GM19351 (cell line): ENCODE data around the gene ARMC9.
"Not testable (repeated sequence)": the region's sequence is repeated elsewhere in the genome, so short reads cannot be mapped to it uniquely, and the experiment has no call there.

Experiments
- ATAC-seq: cut with Tn5 transposase; IDR thresholded peaks from one replicate; pipeline ENCODE4 v1.9.1; 2021; ENCODE audit warnings: mild to moderate bottlenecking, moderate library complexity; ENCODE audit not compliant: unreplicated experiment

The ARMC9 gene

GRCh38 chr2:231238689-231239088 lies 40.3 kb downstream of the ARMC9 start:
- no peak for ATAC-seq

- ATAC-seq = no peak
These were observed 41.3 kb downstream of the ARMC9 start for GRCh38 chr2:231239751-231240150.

GRCh38 chr2:231241755-231242507 lies 43.5 kb downstream of the ARMC9 start:
- ATAC-seq = no peak

- ATAC-seq = no peak
These were observed 45.4 kb downstream of the ARMC9 start for GRCh38 chr2:231243866-231244265.

- no peak for ATAC-seq
These were observed 46.2 kb downstream of the ARMC9 start for GRCh38 chr2:231244382-231245248.

GRCh38 chr2:231245249-231246094 lies 47.0 kb downstream of the ARMC9 start:
- ATAC-seq = no peak

GRCh38 chr2:231246171-231246842 lies 47.9 kb downstream of the ARMC9 start:
- ATAC-seq = no peak

- no peak for ATAC-seq
These were observed 51.7 kb downstream of the ARMC9 start for GRCh38 chr2:231250146-231250545.

GRCh38 chr2:231250698-231251097 lies 52.3 kb downstream of the ARMC9 start:
- no peak for ATAC-seq

GRCh38 chr2:231253292-231253691 lies 54.9 kb downstream of the ARMC9 start:
- not testable (repeated sequence) for ATAC-seq

GRCh38 chr2:231256494-231256893 lies 58.1 kb downstream of the ARMC9 start:
- no peak for ATAC-seq

GRCh38 chr2:231257763-231258162 lies 59.3 kb downstream of the ARMC9 start:
- ATAC-seq = no peak

- no peak for ATAC-seq
These were observed 60.3 kb downstream of the ARMC9 start for GRCh38 chr2:231258701-231259100.

GRCh38 chr2:231259104-231259503 lies 60.7 kb downstream of the ARMC9 start:
- no peak for ATAC-seq

- ATAC-seq = no peak
These were observed 62.2 kb downstream of the ARMC9 start for GRCh38 chr2:231260442-231261208.

- ATAC-seq = no peak
These were observed 64.8 kb downstream of the ARMC9 start for GRCh38 chr2:231263118-231263831.

- ATAC-seq = no peak
These were observed 72.0 kb downstream of the ARMC9 start for GRCh38 chr2:231270221-231271114.

- ATAC-seq = no peak
These were observed 74.6 kb downstream of the ARMC9 start for GRCh38 chr2:231272991-231273390.
